HepG2 (cell line): ENCODE data around the gene ANXA2. TPM values are rescaled to one million over a fixed set of nuclear protein-coding genes. Genes with fewer than 3 reads are reported as not detected.

Experiments
- AKAP8 ChIP-seq: sonication (generic); formaldehyde crosslinking; IDR thresholded peaks from 2 replicates; pipeline ENCODE4 v1.5.1; 2020; ENCODE audit warnings: mild to moderate bottlenecking, missing genetic modification reagents
- CENPX ChIP-seq: sonication (generic); formaldehyde crosslinking; IDR thresholded peaks from 2 replicates; pipeline ENCODE4 v1.9.0; 2021; ENCODE audit warnings: mild to moderate bottlenecking, missing genetic modification reagents, moderate library complexity
- FOXK2 ChIP-seq: fragments of 450-650 bp; IDR thresholded peaks from 2 replicates; pipeline ENCODE4 v1.6.1; 2016
- GMEB2 ChIP-seq: IDR thresholded peaks from 2 replicates; pipeline ENCODE4 v1.6.1; 2016; ENCODE audit warnings: missing biosample characterization, missing genetic modification reagents, low read depth
- GZF1 ChIP-seq: sonication (generic); formaldehyde crosslinking; IDR thresholded peaks from 2 replicates; pipeline ENCODE4 v1.5.1; 2020; ENCODE audit warnings: mild to moderate bottlenecking, missing genetic modification reagents
- HNF4A ChIP-seq: sonication (generic); formaldehyde crosslinking; IDR thresholded peaks from 2 replicates; pipeline ENCODE4 v1.4.0; 2020; ENCODE audit warnings: missing genetic modification reagents
- HOXA5 ChIP-seq: sonication (generic); formaldehyde crosslinking; IDR thresholded peaks from 2 replicates; pipeline ENCODE4 v1.4.0; 2020; ENCODE audit warnings: missing genetic modification reagents
- KDM6A ChIP-seq: IDR thresholded peaks from 2 replicates; pipeline ENCODE4 v1.6.1; 2016; ENCODE audit warnings: low read depth
- NFE2 ChIP-seq: sonication (generic); formaldehyde crosslinking; IDR thresholded peaks from 2 replicates; pipeline ENCODE4 v1.4.0; 2020; ENCODE audit warnings: missing genetic modification reagents
- NFRKB ChIP-seq: fragments of 450-650 bp; IDR thresholded peaks from 2 replicates; pipeline ENCODE4 v1.6.1; 2017
- NR2C2 ChIP-seq: sonication (generic); formaldehyde crosslinking; IDR thresholded peaks from 2 replicates; pipeline ENCODE4 v1.4.0; 2020; ENCODE audit warnings: missing genetic modification reagents, mild to moderate bottlenecking, moderate library complexity, borderline replicate concordance
- SMAD3 ChIP-seq: sonication (generic); formaldehyde crosslinking; IDR thresholded peaks from 2 replicates; pipeline ENCODE4 v1.4.0; 2020; ENCODE audit warnings: missing genetic modification reagents
- SUZ12 ChIP-seq: fragments of 150-350 bp; IDR thresholded peaks from 2 replicates; pipeline ENCODE4 v1.6.1; 2014; ENCODE audit warnings: low read depth, low read length
- ZFP37 ChIP-seq: sonication (generic); formaldehyde crosslinking; IDR thresholded peaks from 2 replicates; pipeline ENCODE4 v1.4.0; 2020; ENCODE audit warnings: missing genetic modification reagents, borderline replicate concordance
- ZNF670 ChIP-seq: sonication (generic); formaldehyde crosslinking; IDR thresholded peaks from 2 replicates; pipeline ENCODE4 v1.8.0; 2022; ENCODE audit warnings: mild to moderate bottlenecking, missing genetic modification reagents, borderline replicate concordance
- polyA plus RNA-seq, 8 experiments: library from polyadenylated mRNA; depleted of rRNA in 3 of 8; stranded (reverse) in 7 of 8; unstranded in 1 of 8; fragments of >200 nt; fragmentation: Illumina TruSeq in 4 of 8; extraction: Trizol in 4 of 8; gene quantifications; 2 replicates each; pipeline versions ENCODE4 v1.2.1 to v1.2.3, GENCODE V29; 2011 to 2016; ENCODE audit warnings: low read depth in 4 of 8, missing spikeins in 1 of 8, mixed read lengths in 1 of 8; ENCODE audit not compliant: insufficient read depth in 1 of 8
- total RNA-seq, 5 experiments: library from RNA; depleted of rRNA; stranded (reverse); fragments of >200 nt; fragmentation: Illumina TruSeq; extraction: Trizol; gene quantifications; 2 replicates each; pipeline ENCODE4 v1.2.3, GENCODE V29; 2016; ENCODE audit warnings: low read depth in 1 of 5
- TF ChIP-seq, protein P1 (sequence below): sonication (generic); formaldehyde crosslinking; conservative IDR thresholded peaks from 2 replicates; pipeline ENCODE4 v1.8.0; 2022; ENCODE audit warnings: missing genetic modification reagents
- TF ChIP-seq, protein P2 (sequence below): sonication (generic); formaldehyde crosslinking; IDR thresholded peaks from 2 replicates; pipeline ENCODE4 v1.4.0; 2020; ENCODE audit warnings: mild to moderate bottlenecking, missing genetic modification reagents
- TF ChIP-seq, protein P3 (sequence below): sonication (generic); formaldehyde crosslinking; IDR thresholded peaks from 2 replicates; pipeline ENCODE4 v1.9.0; 2022; ENCODE audit warnings: missing genetic modification reagents, mild to moderate bottlenecking, borderline replicate concordance
- TF ChIP-seq, protein P4 (sequence below): sonication (generic); formaldehyde crosslinking; conservative IDR thresholded peaks from 2 replicates; pipeline ENCODE4 v1.8.0; 2022; ENCODE audit warnings: mild to moderate bottlenecking, moderate library complexity, missing genetic modification reagents
- TF ChIP-seq, protein P5 (sequence below): sonication (generic); formaldehyde crosslinking; IDR thresholded peaks from 2 replicates; pipeline ENCODE4 v1.5.0; 2020; ENCODE audit warnings: mild to moderate bottlenecking, missing genetic modification reagents, borderline replicate concordance
- TF ChIP-seq, protein P6 (sequence below): sonication (generic); formaldehyde crosslinking; IDR thresholded peaks from 2 replicates; pipeline ENCODE4 v1.5.0; 2020; ENCODE audit warnings: missing genetic modification reagents

Gene ANXA2
- total and polyA plus RNA-seq, 2 of the 13 experiments (the other 11 are each of a cell fraction or from before 2014, with no cell fraction given): 196 to 613 TPM

GRCh38 chr15:60374628-60375081 is 23.1 kb downstream of the ANXA2 start (continued):
- no peak for TF ChIP-seq CENPX
- TF ChIP-seq, protein P1, sequence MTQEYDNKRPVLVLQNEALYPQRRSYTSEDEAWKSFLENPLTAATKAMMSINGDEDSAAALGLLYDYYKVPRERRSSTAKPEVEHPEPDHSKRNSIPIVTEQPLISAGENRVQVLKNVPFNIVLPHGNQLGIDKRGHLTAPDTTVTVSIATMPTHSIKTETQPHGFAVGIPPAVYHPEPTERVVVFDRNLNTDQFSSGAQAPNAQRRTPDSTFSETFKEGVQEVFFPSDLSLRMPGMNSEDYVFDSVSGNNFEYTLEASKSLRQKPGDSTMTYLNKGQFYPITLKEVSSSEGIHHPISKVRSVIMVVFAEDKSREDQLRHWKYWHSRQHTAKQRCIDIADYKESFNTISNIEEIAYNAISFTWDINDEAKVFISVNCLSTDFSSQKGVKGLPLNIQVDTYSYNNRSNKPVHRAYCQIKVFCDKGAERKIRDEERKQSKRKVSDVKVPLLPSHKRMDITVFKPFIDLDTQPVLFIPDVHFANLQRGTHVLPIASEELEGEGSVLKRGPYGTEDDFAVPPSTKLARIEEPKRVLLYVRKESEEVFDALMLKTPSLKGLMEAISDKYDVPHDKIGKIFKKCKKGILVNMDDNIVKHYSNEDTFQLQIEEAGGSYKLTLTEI (CRISPR knock-in tag): no peak
- TF ChIP-seq FOXK2: no peak
- TF ChIP-seq NFRKB: no peak
- TF ChIP-seq SMAD3: peak; percentile 74; the same call in 1 of the 2 replicates
- TF ChIP-seq, protein P2, sequence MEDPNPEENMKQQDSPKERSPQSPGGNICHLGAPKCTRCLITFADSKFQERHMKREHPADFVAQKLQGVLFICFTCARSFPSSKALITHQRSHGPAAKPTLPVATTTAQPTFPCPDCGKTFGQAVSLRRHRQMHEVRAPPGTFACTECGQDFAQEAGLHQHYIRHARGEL (CRISPR knock-in tag): no peak
- TF ChIP-seq ZFP37 (CRISPR knock-in tag): 0 out of 2 replicates have a peak, but pooled peaks have one; percentile 48
- no peak for TF ChIP-seq GZF1
- TF ChIP-seq AKAP8 (CRISPR knock-in tag): no peak
- no peak for TF ChIP-seq NR2C2 (CRISPR knock-in tag)
- peak; percentile 43; the same call in 1 of the 2 replicates for TF ChIP-seq KDM6A (CRISPR knock-in tag)
- TF ChIP-seq, protein P3, sequence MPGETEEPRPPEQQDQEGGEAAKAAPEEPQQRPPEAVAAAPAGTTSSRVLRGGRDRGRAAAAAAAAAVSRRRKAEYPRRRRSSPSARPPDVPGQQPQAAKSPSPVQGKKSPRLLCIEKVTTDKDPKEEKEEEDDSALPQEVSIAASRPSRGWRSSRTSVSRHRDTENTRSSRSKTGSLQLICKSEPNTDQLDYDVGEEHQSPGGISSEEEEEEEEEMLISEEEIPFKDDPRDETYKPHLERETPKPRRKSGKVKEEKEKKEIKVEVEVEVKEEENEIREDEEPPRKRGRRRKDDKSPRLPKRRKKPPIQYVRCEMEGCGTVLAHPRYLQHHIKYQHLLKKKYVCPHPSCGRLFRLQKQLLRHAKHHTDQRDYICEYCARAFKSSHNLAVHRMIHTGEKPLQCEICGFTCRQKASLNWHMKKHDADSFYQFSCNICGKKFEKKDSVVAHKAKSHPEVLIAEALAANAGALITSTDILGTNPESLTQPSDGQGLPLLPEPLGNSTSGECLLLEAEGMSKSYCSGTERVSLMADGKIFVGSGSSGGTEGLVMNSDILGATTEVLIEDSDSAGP (CRISPR knock-in tag): peak; percentile 29; the same call in 1 of the 2 replicates
- TF ChIP-seq, protein P4, sequence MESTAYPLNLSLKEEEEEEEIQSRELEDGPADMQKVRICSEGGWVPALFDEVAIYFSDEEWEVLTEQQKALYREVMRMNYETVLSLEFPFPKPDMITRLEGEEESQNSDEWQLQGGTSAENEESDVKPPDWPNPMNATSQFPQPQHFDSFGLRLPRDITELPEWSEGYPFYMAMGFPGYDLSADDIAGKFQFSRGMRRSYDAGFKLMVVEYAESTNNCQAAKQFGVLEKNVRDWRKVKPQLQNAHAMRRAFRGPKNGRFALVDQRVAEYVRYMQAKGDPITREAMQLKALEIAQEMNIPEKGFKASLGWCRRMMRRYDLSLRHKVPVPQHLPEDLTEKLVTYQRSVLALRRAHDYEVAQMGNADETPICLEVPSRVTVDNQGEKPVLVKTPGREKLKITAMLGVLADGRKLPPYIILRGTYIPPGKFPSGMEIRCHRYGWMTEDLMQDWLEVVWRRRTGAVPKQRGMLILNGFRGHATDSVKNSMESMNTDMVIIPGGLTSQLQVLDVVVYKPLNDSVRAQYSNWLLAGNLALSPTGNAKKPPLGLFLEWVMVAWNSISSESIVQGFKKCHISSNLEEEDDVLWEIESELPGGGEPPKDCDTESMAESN: no peak; the same call in 1 of the 2 replicates
- TF ChIP-seq, protein P5, sequence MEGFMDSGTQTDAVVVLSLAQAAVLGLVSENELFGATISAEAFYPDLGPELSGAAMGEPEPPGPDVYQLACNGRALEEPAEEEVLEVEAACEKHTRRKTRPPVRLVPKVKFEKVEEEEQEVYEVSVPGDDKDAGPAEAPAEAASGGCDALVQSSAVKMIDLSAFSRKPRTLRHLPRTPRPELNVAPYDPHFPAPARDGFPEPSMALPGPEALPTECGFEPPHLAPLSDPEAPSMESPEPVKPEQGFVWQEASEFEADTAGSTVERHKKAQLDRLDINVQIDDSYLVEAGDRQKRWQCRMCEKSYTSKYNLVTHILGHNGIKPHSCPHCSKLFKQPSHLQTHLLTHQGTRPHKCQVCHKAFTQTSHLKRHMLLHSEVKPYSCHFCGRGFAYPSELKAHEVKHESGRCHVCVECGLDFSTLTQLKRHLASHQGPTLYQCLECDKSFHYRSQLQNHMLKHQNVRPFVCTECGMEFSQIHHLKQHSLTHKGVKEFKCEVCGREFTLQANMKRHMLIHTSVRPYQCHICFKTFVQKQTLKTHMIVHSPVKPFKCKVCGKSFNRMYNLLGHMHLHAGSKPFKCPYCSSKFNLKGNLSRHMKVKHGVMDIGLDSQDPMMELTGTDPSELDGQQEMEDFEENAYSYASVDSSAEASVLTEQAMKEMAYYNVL (CRISPR knock-in tag): peak; percentile 93; the same call in 1 of the 2 replicates
- TF ChIP-seq ZNF670 (CRISPR knock-in tag): no peak
- peak; percentile 38 for TF ChIP-seq HNF4A (CRISPR knock-in tag)
- no peak for TF ChIP-seq GMEB2 (CRISPR knock-in tag)
- no peak for TF ChIP-seq SUZ12
- TF ChIP-seq, protein P6, sequence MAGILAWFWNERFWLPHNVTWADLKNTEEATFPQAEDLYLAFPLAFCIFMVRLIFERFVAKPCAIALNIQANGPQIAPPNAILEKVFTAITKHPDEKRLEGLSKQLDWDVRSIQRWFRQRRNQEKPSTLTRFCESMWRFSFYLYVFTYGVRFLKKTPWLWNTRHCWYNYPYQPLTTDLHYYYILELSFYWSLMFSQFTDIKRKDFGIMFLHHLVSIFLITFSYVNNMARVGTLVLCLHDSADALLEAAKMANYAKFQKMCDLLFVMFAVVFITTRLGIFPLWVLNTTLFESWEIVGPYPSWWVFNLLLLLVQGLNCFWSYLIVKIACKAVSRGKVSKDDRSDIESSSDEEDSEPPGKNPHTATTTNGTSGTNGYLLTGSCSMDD: no peak
- no peak for TF ChIP-seq HOXA5
- peak; percentile 87 for TF ChIP-seq NFE2 (CRISPR knock-in tag)
